Fibroblast of peridontal ligament (primary cell): ENCODE results near the gene CPNE9.
"Not testable (repeated sequence)": the region's sequence is repeated elsewhere in the genome, so short reads cannot be mapped to it uniquely, and the experiment has no call there.

ENCODE experiments used
- DNase-seq: peaks from one replicate; pipeline ENCODE4 v3.0.0-alpha.2; 2010; ENCODE audit errors: extremely low read depth

The CPNE9 gene

GRCh38 chr3:9748031-9748430, 44.4 kb downstream of the CPNE9 start:
- no peak for DNase-seq

GRCh38 chr3:9749296-9749644, 45.6 kb downstream of the CPNE9 start:
- no peak for DNase-seq

GRCh38 chr3:9749645-9750555, 46.3 kb downstream of the CPNE9 start, which contains the start of gene OGG1:
OGG1 (plus strand) TSS chr3:9749952; CDS start chr3:9750287, 335 bp downstream.
- peak; percentile 98 for DNase-seq

- no peak for DNase-seq
Measured at GRCh38 chr3:9750556-9751411, 47.2 kb downstream of the CPNE9 start.

- DNase-seq, result no peak
Measured at GRCh38 chr3:9754678-9755077, 51.0 kb downstream of the CPNE9 start.

GRCh38 chr3:9757427-9757826, 53.8 kb downstream of the CPNE9 start:
- no peak for DNase-seq

GRCh38 chr3:9760779-9761505, 57.3 kb downstream of the CPNE9 start:
- no peak for DNase-seq

GRCh38 chr3:9761919-9762318, 58.3 kb downstream of the CPNE9 start:
- no peak for DNase-seq

GRCh38 chr3:9762871-9763270, 59.2 kb downstream of the CPNE9 start:
- DNase-seq, result no peak

- no peak for DNase-seq
Measured at GRCh38 chr3:9765865-9766264, 62.2 kb downstream of the CPNE9 start.

GRCh38 chr3:9767418-9767817, 63.8 kb downstream of the CPNE9 start:
- DNase-seq, result no peak

GRCh38 chr3:9768141-9768775, 64.6 kb downstream of the CPNE9 start:
- no peak for DNase-seq

GRCh38 chr3:9769012-9769411, 65.4 kb downstream of the CPNE9 start:
- DNase-seq, result no peak

- DNase-seq, result peak; percentile 48
Measured at GRCh38 chr3:9769426-9770275, 66.0 kb downstream of the CPNE9 start, which contains the start of gene CAMK1. CAMK1 (minus strand) TSS chr3:9769947; CDS start chr3:9767749, 2,198 bp downstream.

- peak; percentile 46 for DNase-seq
Measured at GRCh38 chr3:9770276-9770812, 66.7 kb downstream of the CPNE9 start.

- DNase-seq, result not testable (repeated sequence)
Measured at GRCh38 chr3:9771007-9771406, 67.4 kb downstream of the CPNE9 start.

GRCh38 chr3:9776896-9777693, 73.5 kb downstream of the CPNE9 start:
- DNase-seq, result no peak

- DNase-seq, result no peak
Measured at GRCh38 chr3:9777694-9778021, 74.0 kb downstream of the CPNE9 start.
